WTC11 (cell line): ENCODE measurements around the gene WDR90.

Experiments used
- CTCF ChIP-seq: fragments of 200-600 bp; IDR thresholded peaks from 2 replicates; pipeline ENCODE4 v1.8.0; 2022; ENCODE audit warnings: antibody characterized with exemption
- IRF1 ChIP-seq: sonication (generic); formaldehyde crosslinking; IDR thresholded peaks from 2 replicates; pipeline ENCODE4 v1.8.0; 2023; ENCODE audit warnings: missing genetic modification reagents
- MAX ChIP-seq: sonication (generic); formaldehyde crosslinking; IDR thresholded peaks from 2 replicates; pipeline ENCODE4 v1.8.0; 2022; ENCODE audit warnings: mild to moderate bottlenecking, missing genetic modification reagents
- NFATC4 ChIP-seq: fragments of 250-450 bp; sonication (Bioruptor Pico); IDR thresholded peaks from 2 replicates; pipeline ENCODE4 v1.9.0; 2021; ENCODE audit warnings: mild to moderate bottlenecking
- SMAD3 ChIP-seq: sonication (generic); formaldehyde crosslinking; IDR thresholded peaks from 2 replicates; pipeline ENCODE4 v1.8.0; 2022; ENCODE audit warnings: missing genetic modification reagents, mild to moderate bottlenecking, borderline replicate concordance
- SP1 ChIP-seq: sonication (generic); formaldehyde crosslinking; conservative IDR thresholded peaks from 2 replicates; pipeline ENCODE4 v1.8.1; 2022; ENCODE audit warnings: missing genetic modification reagents
- TEAD4 ChIP-seq: sonication (generic); formaldehyde crosslinking; IDR thresholded peaks from 2 replicates; pipeline ENCODE4 v1.8.0; 2022; ENCODE audit warnings: mild to moderate bottlenecking, missing genetic modification reagents
- USF2 ChIP-seq: sonication (generic); formaldehyde crosslinking; IDR thresholded peaks from 2 replicates; pipeline ENCODE4 v1.8.1; 2023; ENCODE audit warnings: mild to moderate bottlenecking, missing genetic modification reagents, moderate library complexity

GRCh38 chr16:672371-672770, 23.2 kb downstream of the WDR90 start:
- TF ChIP-seq MAX (CRISPR knock-in tag) (no peak), CTCF (no peak), USF2 (no peak), TEAD4 (CRISPR knock-in tag) (no peak), IRF1 (CRISPR knock-in tag) (no peak), NFATC4 (no peak), SP1 (CRISPR knock-in tag) (no peak), SMAD3 (no peak)
